GM12873 (cell line): ENCODE results near the gene ZBED1.

Source experiments
- TF ChIP-seq, protein P1 (sequence below): IDR thresholded peaks from 2 replicates; pipeline ENCODE4 v1.5.1; 2012; ENCODE audit warnings: low read depth, mild to moderate bottlenecking, moderate library complexity, low read length, control low read depth; ENCODE audit not compliant: insufficient read depth; ENCODE audit errors: missing control alignments

Gene ZBED1

DNA sequence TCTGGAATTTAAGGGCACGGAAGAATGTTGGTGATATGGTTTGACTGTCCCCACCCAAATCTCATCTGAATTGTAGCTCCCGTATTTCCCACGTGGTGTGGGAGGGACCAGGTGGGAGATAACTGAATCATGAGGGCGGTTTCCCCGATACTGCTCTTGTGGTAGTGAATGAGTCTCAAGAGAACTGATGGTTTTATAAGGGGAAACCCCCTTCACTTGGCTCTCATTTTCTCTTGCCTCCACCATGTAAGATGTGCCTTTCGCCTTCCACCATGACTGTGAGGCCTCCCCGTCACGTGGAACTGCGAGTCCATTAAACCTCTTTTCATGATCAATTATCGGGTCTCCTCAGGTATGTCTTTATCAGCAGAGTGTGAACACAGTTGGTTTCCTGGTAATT is 25.6 kb upstream of the ZBED1 start:
- TF ChIP-seq, protein P1, sequence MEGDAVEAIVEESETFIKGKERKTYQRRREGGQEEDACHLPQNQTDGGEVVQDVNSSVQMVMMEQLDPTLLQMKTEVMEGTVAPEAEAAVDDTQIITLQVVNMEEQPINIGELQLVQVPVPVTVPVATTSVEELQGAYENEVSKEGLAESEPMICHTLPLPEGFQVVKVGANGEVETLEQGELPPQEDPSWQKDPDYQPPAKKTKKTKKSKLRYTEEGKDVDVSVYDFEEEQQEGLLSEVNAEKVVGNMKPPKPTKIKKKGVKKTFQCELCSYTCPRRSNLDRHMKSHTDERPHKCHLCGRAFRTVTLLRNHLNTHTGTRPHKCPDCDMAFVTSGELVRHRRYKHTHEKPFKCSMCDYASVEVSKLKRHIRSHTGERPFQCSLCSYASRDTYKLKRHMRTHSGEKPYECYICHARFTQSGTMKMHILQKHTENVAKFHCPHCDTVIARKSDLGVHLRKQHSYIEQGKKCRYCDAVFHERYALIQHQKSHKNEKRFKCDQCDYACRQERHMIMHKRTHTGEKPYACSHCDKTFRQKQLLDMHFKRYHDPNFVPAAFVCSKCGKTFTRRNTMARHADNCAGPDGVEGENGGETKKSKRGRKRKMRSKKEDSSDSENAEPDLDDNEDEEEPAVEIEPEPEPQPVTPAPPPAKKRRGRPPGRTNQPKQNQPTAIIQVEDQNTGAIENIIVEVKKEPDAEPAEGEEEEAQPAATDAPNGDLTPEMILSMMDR: no peak

DNA sequence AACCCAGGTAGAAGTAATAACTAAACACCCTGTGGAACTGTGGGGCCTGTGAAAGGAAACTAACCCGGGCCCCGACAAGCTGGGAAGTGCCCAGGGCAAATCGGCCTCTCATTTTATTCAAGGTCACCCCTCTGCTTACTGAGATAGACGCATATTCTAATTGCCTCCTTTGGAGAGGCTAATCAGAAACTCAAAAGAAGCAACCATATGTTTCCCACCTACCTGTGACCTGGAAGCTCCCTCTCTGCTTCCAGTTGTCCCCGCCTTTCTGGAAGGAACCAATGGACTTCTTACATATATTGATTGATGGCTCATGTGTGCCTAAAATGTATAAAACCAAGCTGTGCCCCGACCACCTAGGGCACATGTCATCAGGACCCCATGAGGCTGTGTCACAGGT is 23.1 kb upstream of the ZBED1 start:
- TF ChIP-seq, protein P1: no peak

- TF ChIP-seq, protein P1: no peak
Measured at GRCh38 chrX:2521927-2522386, 21.2 kb upstream of the ZBED1 start.

GRCh38 chrX:2521092-2521926 is 20.5 kb upstream of the ZBED1 start:
- TF ChIP-seq, protein P1: no peak

GRCh38 chrX:2520539-2520938 is 19.8 kb upstream of the ZBED1 start:
- TF ChIP-seq, protein P1: no peak

DNA sequence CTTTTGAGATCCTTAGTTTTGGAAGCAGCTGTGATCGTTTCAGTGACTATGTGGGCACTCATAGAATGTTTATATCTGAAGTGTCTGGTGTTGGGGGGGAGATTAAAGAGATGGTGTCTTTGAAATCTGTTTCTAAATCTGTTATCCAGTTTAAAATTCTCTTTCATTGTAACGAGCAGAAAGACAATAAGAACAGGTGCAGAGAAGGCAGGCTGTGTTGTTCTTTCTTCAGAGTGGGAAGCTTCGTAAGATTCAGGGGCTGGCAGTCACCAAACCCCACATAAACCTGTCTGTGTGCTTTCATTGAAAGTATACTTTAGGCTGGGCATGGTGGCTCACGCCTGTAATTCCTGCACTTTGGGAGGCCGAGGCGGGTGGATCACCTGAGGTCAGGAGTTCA is 16.3 kb upstream of the ZBED1 start:
- TF ChIP-seq, protein P1: no peak

DNA sequence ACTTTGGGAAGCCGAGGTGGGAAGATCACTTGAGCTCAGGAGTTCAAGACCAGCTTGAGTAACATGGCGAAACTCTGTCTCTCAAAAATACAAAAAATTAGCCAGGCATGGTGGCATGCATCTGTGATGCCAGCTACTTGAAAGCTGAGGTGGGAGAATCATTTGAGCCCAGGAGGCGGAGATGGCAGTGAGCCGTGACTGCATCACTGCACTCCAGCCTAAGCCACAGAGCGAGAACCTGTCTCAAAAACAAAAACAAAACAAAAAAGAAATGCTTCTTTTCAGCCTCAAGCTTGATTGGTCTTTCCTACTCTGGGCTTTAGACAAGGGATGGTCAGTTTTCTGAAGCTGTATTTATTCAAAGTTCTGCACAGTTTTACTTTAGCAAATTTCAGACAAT is 15.8 kb upstream of the ZBED1 start:
- TF ChIP-seq, protein P1: no peak
